Thyroid gland (tissue), 4 donors: Measurements from ENCODE around the gene INPP5F. TPM values are rescaled to one million over a fixed set of nuclear protein-coding genes. Genes with fewer than 3 reads are reported as not detected.

Experiments used
- DNase-seq, 2 donors: peaks; one replicate each; pipeline ENCODE4 v3.0.0-alpha.2; 2019
- H3K27ac ChIP-seq, 3 donors: fragments of 200-600 bp; sonication (generic); 1 replicate in 2 of 3; 2 replicates in 1 of 3; pipeline ENCODE4 v1.5.1; 2016 to 2019; ENCODE audit warnings: mild to moderate bottlenecking in 1 of 3, moderate library complexity in 1 of 3
- H3K27me3 ChIP-seq: fragments of 200-600 bp; sonication (generic); one replicate; pipeline ENCODE4 v1.5.1; 2019
- H3K36me3 ChIP-seq, 2 donors: fragments of 200-600 bp; sonication (generic); one replicate each; pipeline ENCODE4 v1.5.1; 2016 to 2019
- H3K4me1 ChIP-seq, 2 donors: fragments of 200-600 bp; sonication (generic); one replicate each; pipeline ENCODE4 v1.5.1; 2017 to 2019
- H3K4me3 ChIP-seq, 3 donors: fragments of 200-600 bp; sonication (generic); replicated peaks in 1 of 3; 1 replicate in 2 of 3; 2 replicates in 1 of 3; pipeline ENCODE4 v1.5.1; 2016; ENCODE audit warnings: mild to moderate bottlenecking in 1 of 3
- H3K9me3 ChIP-seq: fragments of 200-600 bp; sonication (generic); one replicate; pipeline ENCODE4 v1.5.1; 2017
- POLR2A ChIP-seq, 2 donors: fragments of 450-650 bp; IDR thresholded peaks; one replicate each; pipeline ENCODE4 v1.6.1; 2017; ENCODE audit warnings: antibody characterized with exemption in 2 of 2, mild to moderate bottlenecking in 2 of 2, moderate library complexity in 1 of 2
- WGBS, 2 donors: methylation state at CpG; one replicate each; pipeline ENCODE4 v1.1.5; 2017; 5-methylcytosine and 5-hydroxymethylcytosine counted together
- intact Hi-C: fragments of 100-400 bp; cut with DNase I; formaldehyde crosslinking; loops from one replicate; pipeline ENCODE4 v1.15.1; 2023
- total RNA-seq, 4 donors: library from RNA; depleted of rRNA; stranded (reverse); fragments of >200 nt; gene quantifications; one replicate each; pipeline ENCODE4 v1.2.3, GENCODE V29; 2016
- TF ChIP-seq, protein P1 (sequence below), 6 experiments: fragments of 200-600 bp in 3 of 6; fragments of 450-650 bp in 3 of 6; sonication (generic) in 3 of 6; IDR thresholded peaks; one replicate each; pipeline ENCODE4 v1.5.1; 2016 to 2019; ENCODE audit warnings: antibody characterized with exemption in 6 of 6, mild to moderate bottlenecking in 2 of 6, inconsistent platforms in 1 of 6, moderate library complexity in 1 of 6

INPP5F gene
- total RNA-seq, 4 donors from 2014 or later: 12.6 to 14.9 (median 13.4) TPM

DNA sequence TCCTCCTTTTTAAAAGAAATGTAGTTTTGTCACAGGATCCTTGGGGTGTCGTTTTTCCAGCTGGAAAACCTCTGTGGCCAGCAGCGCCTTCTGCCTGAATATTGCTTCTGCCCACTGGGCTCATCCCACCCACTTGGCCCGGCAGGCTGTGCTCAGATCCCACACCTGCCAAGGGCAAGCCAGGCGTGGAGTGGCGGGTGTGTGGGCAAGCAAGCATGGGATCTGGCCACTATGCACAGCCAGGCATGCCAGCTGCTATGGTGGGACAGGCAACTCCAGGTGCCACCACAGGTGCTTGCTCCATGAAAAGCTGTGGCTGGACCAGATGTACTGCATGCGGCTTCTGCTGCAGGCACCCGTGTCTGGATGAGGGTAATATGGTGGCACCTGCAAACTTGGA, 31.2 kb upstream of the INPP5F start:
- intact Hi-C loops: no loop called here
- no peaks in the 10 kb centered on the region for H3K4me1 ChIP-seq
- no peak overlapping the region for H3K4me3 ChIP-seq
- no peak for DNase-seq
- no peak for TF ChIP-seq POLR2A (IDR thresholded peaks at IDR 0.05)
- TF ChIP-seq, protein P1, sequence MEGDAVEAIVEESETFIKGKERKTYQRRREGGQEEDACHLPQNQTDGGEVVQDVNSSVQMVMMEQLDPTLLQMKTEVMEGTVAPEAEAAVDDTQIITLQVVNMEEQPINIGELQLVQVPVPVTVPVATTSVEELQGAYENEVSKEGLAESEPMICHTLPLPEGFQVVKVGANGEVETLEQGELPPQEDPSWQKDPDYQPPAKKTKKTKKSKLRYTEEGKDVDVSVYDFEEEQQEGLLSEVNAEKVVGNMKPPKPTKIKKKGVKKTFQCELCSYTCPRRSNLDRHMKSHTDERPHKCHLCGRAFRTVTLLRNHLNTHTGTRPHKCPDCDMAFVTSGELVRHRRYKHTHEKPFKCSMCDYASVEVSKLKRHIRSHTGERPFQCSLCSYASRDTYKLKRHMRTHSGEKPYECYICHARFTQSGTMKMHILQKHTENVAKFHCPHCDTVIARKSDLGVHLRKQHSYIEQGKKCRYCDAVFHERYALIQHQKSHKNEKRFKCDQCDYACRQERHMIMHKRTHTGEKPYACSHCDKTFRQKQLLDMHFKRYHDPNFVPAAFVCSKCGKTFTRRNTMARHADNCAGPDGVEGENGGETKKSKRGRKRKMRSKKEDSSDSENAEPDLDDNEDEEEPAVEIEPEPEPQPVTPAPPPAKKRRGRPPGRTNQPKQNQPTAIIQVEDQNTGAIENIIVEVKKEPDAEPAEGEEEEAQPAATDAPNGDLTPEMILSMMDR (IDR thresholded peaks at IDR 0.05): no peak
- H3K27me3 ChIP-seq: no peaks in the 10 kb centered on the region
- H3K27ac ChIP-seq: no peak overlapping the region
- H3K9me3 ChIP-seq: no peaks in the 10 kb centered on the region
- no peaks in the 10 kb centered on the region for H3K36me3 ChIP-seq
- 88 to 94% methylated on average over 3 to 7 of the region's 7 CpGs for WGBS, 2 donors

DNA sequence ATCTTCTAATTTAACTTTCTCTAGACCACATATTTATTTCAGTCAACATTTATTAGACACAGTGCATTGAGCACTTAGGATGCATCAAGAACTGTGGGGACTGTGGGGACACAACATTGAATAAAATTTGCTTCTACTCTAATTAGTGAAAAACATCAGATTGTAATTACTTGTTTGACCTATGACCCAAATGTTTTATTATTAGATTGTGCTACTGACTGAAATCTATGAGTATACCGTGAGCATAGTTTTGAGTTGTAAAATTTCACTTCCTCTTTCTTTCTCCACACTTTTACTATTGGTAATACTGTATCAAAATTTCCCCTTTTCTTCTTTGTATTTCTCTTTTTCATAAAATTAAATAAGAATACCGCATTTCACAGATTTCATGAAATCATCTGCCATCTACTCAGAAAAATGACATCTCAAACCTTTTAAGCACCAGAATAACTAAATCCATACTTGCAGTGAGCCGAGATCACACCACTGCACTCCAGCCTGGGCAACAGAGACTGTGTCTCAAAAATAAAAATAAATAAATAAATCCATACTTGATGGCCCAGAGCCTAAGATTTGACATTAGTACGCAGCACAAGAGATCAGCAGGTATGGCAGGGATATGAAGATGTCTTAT, 25.4 kb upstream of the INPP5F start:
- intact Hi-C loops: no loop called here
- H3K27ac ChIP-seq: no peak overlapping the region
- no peaks in the 10 kb centered on the region for H3K36me3 ChIP-seq
- no peak for DNase-seq
- TF ChIP-seq POLR2A (IDR thresholded peaks at IDR 0.05): no peak
- TF ChIP-seq, protein P1 (IDR thresholded peaks at IDR 0.05): no peak
- WGBS, 2 donors: 88 to 91% methylated on average over 4 of the region's 4 CpGs
- no peaks in the 10 kb centered on the region for H3K4me1 ChIP-seq
- H3K27me3 ChIP-seq: no peaks in the 10 kb centered on the region
- H3K4me3 ChIP-seq: no peak overlapping the region
- no peaks in the 10 kb centered on the region for H3K9me3 ChIP-seq

DNA sequence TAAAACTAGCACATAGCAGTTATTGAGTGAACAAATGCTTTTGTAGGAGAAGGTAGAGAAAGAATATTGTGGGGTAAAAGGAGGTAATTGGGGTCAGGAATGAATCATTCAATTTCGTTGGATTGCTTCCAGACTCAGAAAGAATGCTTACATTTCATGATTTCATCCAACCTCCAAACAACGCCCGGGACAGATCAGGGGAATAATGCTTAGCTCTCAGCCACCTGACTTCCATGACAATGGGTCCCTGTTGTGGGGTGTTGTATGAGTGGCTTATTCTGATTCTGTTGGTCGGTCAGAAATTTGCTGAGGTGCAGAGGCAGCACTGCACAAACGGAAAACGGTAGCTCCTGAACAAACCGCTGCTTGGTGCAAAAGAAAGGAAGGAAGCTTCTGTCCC, 24.0 kb upstream of the INPP5F start:
- no peaks in the 10 kb centered on the region for H3K9me3 ChIP-seq
- no peaks in the 10 kb centered on the region for H3K4me1 ChIP-seq
- 60% methylated on average over 7 of the region's 7 CpGs for WGBS, 2 donors
- intact Hi-C loops: no loop called here
- no peaks in the 10 kb centered on the region for H3K36me3 ChIP-seq
- no peak overlapping the region for H3K4me3 ChIP-seq
- H3K27me3 ChIP-seq: no peaks in the 10 kb centered on the region
- no peak overlapping the region for H3K27ac ChIP-seq
- no peak for DNase-seq
- no peak for TF ChIP-seq POLR2A (IDR thresholded peaks at IDR 0.05)
- TF ChIP-seq, protein P1 (IDR thresholded peaks at IDR 0.05): no peak

DNA sequence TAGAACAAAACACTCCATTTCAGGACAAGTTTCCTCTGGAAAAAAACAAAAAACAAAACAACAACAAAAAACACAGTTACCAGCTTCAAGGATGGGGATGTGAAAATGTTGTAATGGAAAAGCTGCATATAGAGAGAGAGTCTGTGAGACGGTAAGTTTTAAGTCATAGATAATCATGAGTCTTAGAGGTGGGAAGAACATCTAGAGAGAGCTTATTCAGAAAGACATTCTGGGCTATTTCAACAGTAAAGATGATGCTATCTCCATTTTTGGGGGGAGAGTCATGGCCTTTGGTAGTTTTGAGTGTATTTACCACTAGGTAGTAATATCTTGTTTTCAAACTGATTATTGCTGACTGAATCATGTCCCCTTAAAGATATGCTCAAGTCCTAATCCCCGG, 23.3 kb upstream of the INPP5F start:
- no peaks in the 10 kb centered on the region for H3K9me3 ChIP-seq
- intact Hi-C loops: no loop called here

DNA sequence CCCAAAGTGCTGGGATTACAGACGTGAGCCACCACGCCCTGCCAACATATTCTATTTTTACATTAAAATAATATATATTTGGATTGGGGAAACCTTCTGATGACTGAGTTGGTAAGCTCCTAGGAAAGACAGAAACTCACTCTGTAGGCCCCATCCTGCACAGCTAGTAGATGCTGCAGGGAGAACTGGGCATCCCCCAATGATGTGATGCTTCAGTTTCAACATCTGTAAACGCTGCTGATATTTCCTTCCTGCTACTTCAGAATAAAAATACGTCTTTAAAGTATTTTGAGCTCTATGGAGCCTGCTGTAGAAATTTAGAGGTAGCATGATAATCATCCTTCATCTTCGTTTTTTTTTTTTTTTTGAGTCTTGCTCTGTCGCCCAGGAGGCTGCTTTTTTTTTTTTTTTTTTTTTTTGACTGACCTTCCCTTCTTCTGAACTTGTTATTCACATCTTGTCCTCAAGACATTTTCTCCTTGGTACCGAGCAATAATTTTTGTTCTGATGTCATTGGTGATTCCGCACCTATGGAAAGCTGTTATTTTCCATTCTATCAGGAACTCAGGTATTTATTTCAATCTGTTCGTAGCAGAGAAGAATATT, 21.8 kb upstream of the INPP5F start:
- DNase-seq: no peak
- Histone ChIP-seq H3K36me3 (no peaks in the 10 kb centered on the region), H3K9me3 (no peaks in the 10 kb centered on the region), H3K27me3 (no peaks in the 10 kb centered on the region), H3K4me1 (no peaks in the 10 kb centered on the region), H3K27ac (no peak overlapping the region), H3K4me3 (no peak overlapping the region)
- 87 to 90% methylated on average over 9 of the region's 9 CpGs for WGBS, 2 donors
- TF ChIP-seq POLR2A (IDR thresholded peaks at IDR 0.05): no peak
- TF ChIP-seq, protein P1 (IDR thresholded peaks at IDR 0.05): no peak
- intact Hi-C loops: no loop called here

More for the DNA sequence above, 23.3 kb upstream of the INPP5F start:
- no peak for DNase-seq
- TF ChIP-seq POLR2A (IDR thresholded peaks at IDR 0.05): no peak
- TF ChIP-seq, protein P1 (IDR thresholded peaks at IDR 0.05): no peak
- Histone ChIP-seq H3K27ac (no peak overlapping the region), H3K36me3 (no peaks in the 10 kb centered on the region), H3K27me3 (no peaks in the 10 kb centered on the region), H3K4me3 (no peak overlapping the region), H3K4me1 (no peaks in the 10 kb centered on the region)
- 79 to 92% methylated on average over 2 of the region's 2 CpGs for WGBS, 2 donors
